Heart left ventricle (tissue), 13 donors: ENCODE measurements around the gene DUSP1.

ENCODE experiments used
- POLR2A ChIP-seq, 2 donors: fragments of 450-650 bp; IDR thresholded peaks; one replicate each; pipeline ENCODE4 v1.6.1; 2017; ENCODE audit warnings: antibody characterized with exemption in 2 of 2, mild to moderate bottlenecking in 2 of 2, moderate library complexity in 2 of 2
- TF ChIP-seq, protein P1 (sequence below), 12 donors: fragments of 200-600 bp; sonication (generic) in 4 of 12; IDR thresholded peaks; one replicate each; pipeline versions ENCODE4 v1.5.0 to v1.8.0; 2018 to 2022; ENCODE audit warnings: antibody characterized with exemption in 12 of 12, mild to moderate bottlenecking in 5 of 12
- donor health status: ischemic (EF 13 %, LVEDD 7.1; RV severe dilation, severe dysfunction).
- donor health status: DM: no; HTN: yes; CAD: no.
- donor health status: DM: no; HTN: no; CAD: no.
- donor health status: ischemic (EF 25% LVEDD 6.9; RV normal size, moderate dysfunction).
- donor health status: ischemic (EF 25% LVEDD 5.7; RV mildly dilated, moderate dysfunction).
- donor health status: ischemic (EF 35%, LVEDD 5.7; RV mildly dilated, moderate dysfunction).
- donor health status: nonischemic (EF 11% LVEDD 7.7; RV severe dilation, severe dysfunction).
- donor health status: DM: yes; HTN: yes; CAD: no.
- donor health status: PGD.
- donor health status: ischemic (EF 29% LVEDD 5.4; RV normal size, mild dysfunction).
- donor health status: nonischemic (EF 23%, LVEDD 6.1; RV moderate dilation, normal function).

DNA sequence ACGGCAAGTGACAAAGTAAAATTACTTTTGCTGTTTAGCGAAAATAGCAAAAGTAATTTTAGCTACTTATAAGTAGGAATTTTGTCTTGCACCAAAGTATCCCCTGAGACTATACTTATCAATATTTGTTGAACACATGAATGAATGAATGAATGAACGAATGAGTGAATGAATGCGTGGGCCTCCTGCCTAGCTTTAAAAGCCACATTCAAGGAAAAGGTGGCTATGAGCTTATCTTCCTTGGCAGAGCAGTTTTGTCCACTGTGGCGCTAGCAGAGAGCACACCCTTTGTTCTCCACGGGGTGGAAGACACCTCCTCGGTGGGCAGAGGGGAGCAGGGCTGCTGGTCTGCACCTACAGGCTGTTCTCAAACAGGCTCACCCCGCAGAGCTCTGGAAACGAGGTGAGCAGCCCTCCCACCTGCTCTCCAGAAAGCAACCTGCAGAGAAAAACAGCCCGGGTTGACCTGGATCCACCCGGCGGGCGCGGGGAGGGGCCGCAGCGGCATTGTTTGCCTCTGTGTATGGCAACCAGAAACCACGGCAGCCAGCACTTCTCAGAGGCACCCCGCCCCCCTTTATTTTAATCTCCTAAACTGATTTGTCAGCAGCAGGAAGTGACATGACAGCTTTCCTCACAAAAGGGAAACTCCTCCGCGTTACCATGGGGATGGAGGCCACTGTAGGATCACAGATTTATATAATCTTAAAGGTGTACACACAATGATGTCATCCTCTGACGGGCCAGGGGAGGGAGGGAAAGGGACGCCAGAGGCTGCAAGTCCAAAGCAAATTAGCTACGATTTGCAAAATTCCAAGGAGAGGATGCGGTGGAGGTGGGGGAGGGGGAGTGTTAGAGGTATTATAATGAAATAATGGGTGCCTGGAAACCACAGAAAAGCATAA is 5.9 kb downstream of the DUSP1 start:
- TF ChIP-seq, protein P1, sequence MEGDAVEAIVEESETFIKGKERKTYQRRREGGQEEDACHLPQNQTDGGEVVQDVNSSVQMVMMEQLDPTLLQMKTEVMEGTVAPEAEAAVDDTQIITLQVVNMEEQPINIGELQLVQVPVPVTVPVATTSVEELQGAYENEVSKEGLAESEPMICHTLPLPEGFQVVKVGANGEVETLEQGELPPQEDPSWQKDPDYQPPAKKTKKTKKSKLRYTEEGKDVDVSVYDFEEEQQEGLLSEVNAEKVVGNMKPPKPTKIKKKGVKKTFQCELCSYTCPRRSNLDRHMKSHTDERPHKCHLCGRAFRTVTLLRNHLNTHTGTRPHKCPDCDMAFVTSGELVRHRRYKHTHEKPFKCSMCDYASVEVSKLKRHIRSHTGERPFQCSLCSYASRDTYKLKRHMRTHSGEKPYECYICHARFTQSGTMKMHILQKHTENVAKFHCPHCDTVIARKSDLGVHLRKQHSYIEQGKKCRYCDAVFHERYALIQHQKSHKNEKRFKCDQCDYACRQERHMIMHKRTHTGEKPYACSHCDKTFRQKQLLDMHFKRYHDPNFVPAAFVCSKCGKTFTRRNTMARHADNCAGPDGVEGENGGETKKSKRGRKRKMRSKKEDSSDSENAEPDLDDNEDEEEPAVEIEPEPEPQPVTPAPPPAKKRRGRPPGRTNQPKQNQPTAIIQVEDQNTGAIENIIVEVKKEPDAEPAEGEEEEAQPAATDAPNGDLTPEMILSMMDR (IDR thresholded peaks at IDR 0.05): no peak
- peak in 1 of 2 donors; percentile 61 for TF ChIP-seq POLR2A (IDR thresholded peaks at IDR 0.05)
